Measurements from ENCODE around the gene BORCS8.

GRCh38 chr19:19151418-19151817, 40.5 kb downstream of the BORCS8 start:
- TF ChIP-seq, protein P1, sequence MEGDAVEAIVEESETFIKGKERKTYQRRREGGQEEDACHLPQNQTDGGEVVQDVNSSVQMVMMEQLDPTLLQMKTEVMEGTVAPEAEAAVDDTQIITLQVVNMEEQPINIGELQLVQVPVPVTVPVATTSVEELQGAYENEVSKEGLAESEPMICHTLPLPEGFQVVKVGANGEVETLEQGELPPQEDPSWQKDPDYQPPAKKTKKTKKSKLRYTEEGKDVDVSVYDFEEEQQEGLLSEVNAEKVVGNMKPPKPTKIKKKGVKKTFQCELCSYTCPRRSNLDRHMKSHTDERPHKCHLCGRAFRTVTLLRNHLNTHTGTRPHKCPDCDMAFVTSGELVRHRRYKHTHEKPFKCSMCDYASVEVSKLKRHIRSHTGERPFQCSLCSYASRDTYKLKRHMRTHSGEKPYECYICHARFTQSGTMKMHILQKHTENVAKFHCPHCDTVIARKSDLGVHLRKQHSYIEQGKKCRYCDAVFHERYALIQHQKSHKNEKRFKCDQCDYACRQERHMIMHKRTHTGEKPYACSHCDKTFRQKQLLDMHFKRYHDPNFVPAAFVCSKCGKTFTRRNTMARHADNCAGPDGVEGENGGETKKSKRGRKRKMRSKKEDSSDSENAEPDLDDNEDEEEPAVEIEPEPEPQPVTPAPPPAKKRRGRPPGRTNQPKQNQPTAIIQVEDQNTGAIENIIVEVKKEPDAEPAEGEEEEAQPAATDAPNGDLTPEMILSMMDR (IDR thresholded peaks at IDR 0.05) = no peak
- TF ChIP-seq POLR2A (IDR thresholded peaks at IDR 0.05) = no peak

Measured in Peyer's patch (tissue), 4 donors.